H1 (cell line): ENCODE measurements around the gene GALE. TPM values are rescaled to one million over a fixed set of nuclear protein-coding genes. Genes with fewer than 3 reads are reported as not detected.

Experiments
- CBX5 ChIP-seq: fragments of 300-800, 300-1000 bp; sonication (generic); IDR thresholded peaks from 2 replicates; pipeline ENCODE4 v1.7.1; 2016; ENCODE audit warnings: antibody characterized with exemption, low read length, low read depth
- EGR1 ChIP-seq: IDR thresholded peaks from 2 replicates; pipeline ENCODE4 v1.6.1; 2011; ENCODE audit warnings: low read depth, low read length, borderline replicate concordance
- EZH2 ChIP-seq: fragments of 200-600 bp; sonication (generic); IDR thresholded peaks from 2 replicates; pipeline ENCODE4 v1.7.1; 2012; ENCODE audit warnings: low read depth, mild to moderate bottlenecking, moderate library complexity, low read length, inconsistent platforms; ENCODE audit not compliant: severe bottlenecking
- FOSL1 ChIP-seq: IDR thresholded peaks from 2 replicates; pipeline ENCODE4 v1.6.1; 2011; ENCODE audit warnings: mild to moderate bottlenecking, low read depth, low read length, moderate library complexity; ENCODE audit not compliant: insufficient read depth
- GTF2F1 ChIP-seq: IDR thresholded peaks from 2 replicates; pipeline ENCODE4 v1.6.1; 2012; ENCODE audit warnings: low read depth, low read length, improper control_type of control experiment, borderline replicate concordance
- KDM4A ChIP-seq: IDR thresholded peaks from one replicate; pipeline ENCODE4 v1.7.1; 2012; ENCODE audit warnings: low read depth, mild to moderate bottlenecking, moderate library complexity, low read length, inconsistent platforms; ENCODE audit not compliant: severe bottlenecking
- MAFK ChIP-seq: IDR thresholded peaks from 2 replicates; pipeline ENCODE4 v1.6.1; 2012; ENCODE audit warnings: low read depth, mild to moderate bottlenecking, improper control_type of control experiment, low read length
- NRF1 ChIP-seq: IDR thresholded peaks from 2 replicates; pipeline ENCODE4 v1.6.1; 2011; ENCODE audit warnings: mild to moderate bottlenecking, low read depth, low read length, improper control_type of control experiment
- RBBP5 ChIP-seq: IDR thresholded peaks from 2 replicates; pipeline ENCODE4 v1.7.1; 2012; ENCODE audit warnings: low read depth, mild to moderate bottlenecking, inconsistent platforms, low read length, moderate library complexity, borderline replicate concordance
- SIRT6 ChIP-seq: IDR thresholded peaks from one replicate; pipeline ENCODE4 v1.7.1; 2012; ENCODE audit warnings: low read length, inconsistent platforms
- SIX5 ChIP-seq: IDR thresholded peaks from 2 replicates; pipeline ENCODE4 v1.6.1; 2011; ENCODE audit warnings: mild to moderate bottlenecking, low read depth, low read length
- TAF7 ChIP-seq: optimal IDR thresholded peaks from 2 replicates; pipeline ENCODE3; 2011; ENCODE audit warnings: low read depth, mild to moderate bottlenecking, inconsistent platforms, low read length, moderate library complexity, borderline replicate concordance
- TCF12 ChIP-seq: IDR thresholded peaks from 2 replicates; pipeline ENCODE4 v1.6.1; 2011; ENCODE audit warnings: low read depth, mild to moderate bottlenecking, low read length
- polyA plus RNA-seq, 7 experiments: library from polyadenylated mRNA; depleted of rRNA in 3 of 7; stranded (reverse) in 5 of 7; unstranded in 2 of 7; fragments of >200 nt in 5 of 7; fragments of 200-250 nt in 2 of 7; gene quantifications; 1 replicate in 5 of 7; 2 replicates in 1 of 7; 4 replicates in 1 of 7; pipeline versions ENCODE4 v1.2.1 to v1.2.3, GENCODE V29; 2011 to 2013; ENCODE audit warnings: missing spikeins in 2 of 7, mixed read lengths in 2 of 7
- total RNA-seq: library from RNA; stranded (reverse); fragmentation: NEBNext Ultra II Directional; extraction: Animal tissue kit (Norgen Biotek cat#: 25700); gene quantifications from 2 replicates; pipeline ENCODE4 v1.2.1, GENCODE V29; 2021
- TF ChIP-seq, protein P1 (sequence below): IDR thresholded peaks from 2 replicates; pipeline ENCODE4 v1.6.1; 2012; ENCODE audit warnings: low read length, inconsistent platforms
- TF ChIP-seq, protein P2 (sequence below): IDR thresholded peaks from 2 replicates; pipeline ENCODE4 v1.6.1; 2012; ENCODE audit warnings: inconsistent platforms

The GALE gene
- total and polyA plus RNA-seq, 2 of the 8 experiments (the other 6 are each of a cell fraction or from before 2014, with no cell fraction given), result 26.0 to 33.9 TPM

DNA sequence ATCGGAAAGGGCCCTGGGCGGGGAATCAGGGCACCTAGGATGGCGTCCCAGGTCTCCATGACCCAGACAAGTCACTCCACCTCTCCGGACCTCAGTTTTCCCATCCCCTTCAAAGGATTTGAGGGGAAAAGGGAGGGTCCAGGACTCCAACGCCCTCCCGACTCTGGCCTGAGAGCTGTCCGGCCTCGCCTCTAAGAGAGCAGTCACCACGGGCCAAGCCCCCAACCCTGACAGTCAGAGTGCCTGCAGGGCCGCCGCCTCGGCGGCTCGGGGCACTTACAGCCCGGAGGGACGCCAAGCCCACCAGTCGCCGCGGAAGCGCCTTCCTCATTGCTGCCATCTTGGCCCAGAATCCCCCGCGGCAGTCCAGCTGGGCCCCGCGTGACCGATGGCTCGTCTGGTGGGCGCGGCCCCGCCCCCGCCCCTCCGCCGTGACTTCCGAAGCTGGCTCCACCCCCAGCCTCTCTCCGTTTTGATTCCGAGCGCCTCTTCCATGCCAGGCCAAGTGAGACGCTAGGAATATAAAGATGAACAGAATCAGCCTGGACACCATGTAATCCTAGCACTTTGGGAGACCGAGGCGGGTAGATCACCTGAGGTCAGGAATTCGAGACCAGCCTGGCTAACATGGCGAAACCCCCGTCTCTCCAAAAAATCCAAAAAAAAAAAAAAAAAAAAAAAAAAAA is 24.7 kb upstream of the GALE start, which contains the start of gene HMGCL (continued):
- TF ChIP-seq, protein P1, sequence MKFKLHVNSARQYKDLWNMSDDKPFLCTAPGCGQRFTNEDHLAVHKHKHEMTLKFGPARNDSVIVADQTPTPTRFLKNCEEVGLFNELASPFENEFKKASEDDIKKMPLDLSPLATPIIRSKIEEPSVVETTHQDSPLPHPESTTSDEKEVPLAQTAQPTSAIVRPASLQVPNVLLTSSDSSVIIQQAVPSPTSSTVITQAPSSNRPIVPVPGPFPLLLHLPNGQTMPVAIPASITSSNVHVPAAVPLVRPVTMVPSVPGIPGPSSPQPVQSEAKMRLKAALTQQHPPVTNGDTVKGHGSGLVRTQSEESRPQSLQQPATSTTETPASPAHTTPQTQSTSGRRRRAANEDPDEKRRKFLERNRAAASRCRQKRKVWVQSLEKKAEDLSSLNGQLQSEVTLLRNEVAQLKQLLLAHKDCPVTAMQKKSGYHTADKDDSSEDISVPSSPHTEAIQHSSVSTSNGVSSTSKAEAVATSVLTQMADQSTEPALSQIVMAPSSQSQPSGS, result no peak
- TF ChIP-seq RBBP5, result peak; percentile 89; the same call in 1 of the 2 replicates
- no peak for TF ChIP-seq SIX5
- peak; percentile 92 for TF ChIP-seq TAF7
- TF ChIP-seq NRF1, result no peak
- no peak for TF ChIP-seq MAFK
- TF ChIP-seq KDM4A, result peak; percentile 50
- TF ChIP-seq EZH2, result no peak
- peak; percentile 87 for TF ChIP-seq EGR1
- no peak for TF ChIP-seq CBX5
- no peak for TF ChIP-seq SIRT6
- peak; percentile 54; the same call in 1 of the 2 replicates for TF ChIP-seq GTF2F1
- TF ChIP-seq, protein P2, sequence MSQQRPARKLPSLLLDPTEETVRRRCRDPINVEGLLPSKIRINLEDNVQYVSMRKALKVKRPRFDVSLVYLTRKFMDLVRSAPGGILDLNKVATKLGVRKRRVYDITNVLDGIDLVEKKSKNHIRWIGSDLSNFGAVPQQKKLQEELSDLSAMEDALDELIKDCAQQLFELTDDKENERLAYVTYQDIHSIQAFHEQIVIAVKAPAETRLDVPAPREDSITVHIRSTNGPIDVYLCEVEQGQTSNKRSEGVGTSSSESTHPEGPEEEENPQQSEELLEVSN, result no peak
- no peak for TF ChIP-seq TCF12
- no peak for TF ChIP-seq FOSL1
